ENCODE data around the gene UNC5A.

The UNC5A gene

GRCh38 chr5:176798086-176798876 is 12.1 kb upstream of the UNC5A start:
- DNase-seq (ENCODE audit: low read depth in 1 of 2, low spot score in 1 of 2), result no peak
- in situ Hi-C loops (cut with HindIII; ENCODE audit: low pct_unique_long_range_greater_than_20kb, low sequenced_read_pairs), result no loop called here
- TF ChIP-seq JUND (IDR thresholded peaks at IDR 0.05; ENCODE audit: low read depth), result no peak

DNA sequence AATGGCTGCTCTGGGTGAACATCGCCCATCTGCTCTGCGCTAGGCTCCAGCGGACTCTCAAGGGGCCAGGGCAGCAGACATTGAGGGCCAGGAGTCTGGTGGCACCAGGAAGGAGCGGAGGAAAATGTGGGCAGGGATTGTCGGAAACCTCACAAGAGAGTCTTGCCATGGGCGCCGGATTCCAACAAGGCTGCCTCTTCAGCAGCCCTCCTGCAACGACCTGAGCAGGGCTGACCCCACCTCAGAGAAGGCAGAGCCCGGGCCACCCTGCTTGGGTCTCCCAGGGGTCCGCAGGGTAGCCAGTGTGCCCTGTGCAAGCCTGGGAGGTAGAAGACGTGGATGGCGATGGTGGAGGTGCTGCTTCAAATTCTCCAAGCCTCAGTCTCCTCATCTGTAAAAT is 11.4 kb upstream of the UNC5A start:
- TF ChIP-seq JUND (IDR thresholded peaks at IDR 0.05; ENCODE audit: low read depth), result no peak
- in situ Hi-C loops (cut with HindIII; ENCODE audit: low pct_unique_long_range_greater_than_20kb, low sequenced_read_pairs), result no loop called here
- no peak for DNase-seq (ENCODE audit: low read depth in 1 of 2, low spot score in 1 of 2)

GRCh38 chr5:176799488-176799887 is 10.9 kb upstream of the UNC5A start:
- no peak for DNase-seq (ENCODE audit: low read depth in 1 of 2, low spot score in 1 of 2)
- no peak for TF ChIP-seq JUND (IDR thresholded peaks at IDR 0.05; ENCODE audit: low read depth)
- in situ Hi-C loops (cut with HindIII; ENCODE audit: low pct_unique_long_range_greater_than_20kb, low sequenced_read_pairs), result no loop called here

- in situ Hi-C loops (cut with HindIII; ENCODE audit: low pct_unique_long_range_greater_than_20kb, low sequenced_read_pairs), result no loop called here
- no peak for TF ChIP-seq JUND (IDR thresholded peaks at IDR 0.05; ENCODE audit: low read depth)
- DNase-seq (ENCODE audit: low read depth in 1 of 2, low spot score in 1 of 2), result no peak
Measured at GRCh38 chr5:176800024-176800423, 10.3 kb upstream of the UNC5A start.

- TF ChIP-seq JUND (IDR thresholded peaks at IDR 0.05; ENCODE audit: low read depth), result no peak
- in situ Hi-C loops (cut with HindIII; ENCODE audit: low pct_unique_long_range_greater_than_20kb, low sequenced_read_pairs), result no loop called here
- DNase-seq (ENCODE audit: low read depth in 1 of 2, low spot score in 1 of 2), result no peak
Measured at GRCh38 chr5:176802116-176802784, 8.1 kb upstream of the UNC5A start.

GRCh38 chr5:176803068-176803942 is 7.1 kb upstream of the UNC5A start:
- DNase-seq (ENCODE audit: low read depth in 1 of 2, low spot score in 1 of 2), result no peak
- in situ Hi-C loops (cut with HindIII; ENCODE audit: low pct_unique_long_range_greater_than_20kb, low sequenced_read_pairs), result no loop called here
- TF ChIP-seq JUND (IDR thresholded peaks at IDR 0.05; ENCODE audit: low read depth), result no peak

- no peak for TF ChIP-seq JUND (IDR thresholded peaks at IDR 0.05; ENCODE audit: low read depth)
- DNase-seq (ENCODE audit: low read depth in 1 of 2, low spot score in 1 of 2), result peak; percentile 77 to 86
- in situ Hi-C loops (cut with HindIII; ENCODE audit: low pct_unique_long_range_greater_than_20kb, low sequenced_read_pairs), result no loop called here
Measured at GRCh38 chr5:176803943-176804498, 6.3 kb upstream of the UNC5A start.

GRCh38 chr5:176806137-176806536 is 4.2 kb upstream of the UNC5A start:
- DNase-seq (ENCODE audit: low read depth in 1 of 2, low spot score in 1 of 2), result peak in 1 of 2 experiments; percentile 74
- in situ Hi-C loops (cut with HindIII; ENCODE audit: low pct_unique_long_range_greater_than_20kb, low sequenced_read_pairs), result no loop called here
- TF ChIP-seq JUND (IDR thresholded peaks at IDR 0.05; ENCODE audit: low read depth), result no peak

DNA sequence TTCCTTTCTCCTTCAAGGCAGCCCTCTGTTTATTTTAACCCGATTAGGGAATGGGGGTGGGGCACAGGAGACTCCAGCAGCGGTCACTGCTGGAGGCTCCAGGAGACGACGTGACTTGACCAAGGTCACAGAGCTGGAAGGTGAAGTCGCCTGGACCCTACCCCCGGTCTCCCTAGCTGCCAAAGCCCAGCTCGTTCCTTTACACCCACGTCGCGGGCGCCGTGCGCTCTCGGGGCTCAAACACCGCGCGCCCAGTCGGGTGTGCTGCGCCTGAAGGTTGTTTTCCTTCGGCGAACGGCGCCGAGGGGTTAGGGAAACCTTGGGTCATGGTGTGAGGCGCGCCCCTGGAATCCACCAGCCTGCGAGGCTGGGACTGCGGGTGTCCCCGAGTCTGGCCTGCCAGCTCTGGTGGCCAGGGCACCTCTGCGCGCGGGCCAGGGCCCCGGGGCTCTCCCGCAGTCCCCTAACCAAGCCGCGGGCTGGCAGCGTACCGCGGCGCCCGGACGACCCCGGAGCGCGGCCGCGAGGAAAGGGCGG is 747 bp upstream of the UNC5A start:
- TF ChIP-seq JUND (IDR thresholded peaks at IDR 0.05; ENCODE audit: low read depth), result no peak
- in situ Hi-C loops (cut with HindIII; ENCODE audit: low pct_unique_long_range_greater_than_20kb, low sequenced_read_pairs), result no loop called here
- no peak for DNase-seq (ENCODE audit: low read depth in 1 of 2, low spot score in 1 of 2)

DNA sequence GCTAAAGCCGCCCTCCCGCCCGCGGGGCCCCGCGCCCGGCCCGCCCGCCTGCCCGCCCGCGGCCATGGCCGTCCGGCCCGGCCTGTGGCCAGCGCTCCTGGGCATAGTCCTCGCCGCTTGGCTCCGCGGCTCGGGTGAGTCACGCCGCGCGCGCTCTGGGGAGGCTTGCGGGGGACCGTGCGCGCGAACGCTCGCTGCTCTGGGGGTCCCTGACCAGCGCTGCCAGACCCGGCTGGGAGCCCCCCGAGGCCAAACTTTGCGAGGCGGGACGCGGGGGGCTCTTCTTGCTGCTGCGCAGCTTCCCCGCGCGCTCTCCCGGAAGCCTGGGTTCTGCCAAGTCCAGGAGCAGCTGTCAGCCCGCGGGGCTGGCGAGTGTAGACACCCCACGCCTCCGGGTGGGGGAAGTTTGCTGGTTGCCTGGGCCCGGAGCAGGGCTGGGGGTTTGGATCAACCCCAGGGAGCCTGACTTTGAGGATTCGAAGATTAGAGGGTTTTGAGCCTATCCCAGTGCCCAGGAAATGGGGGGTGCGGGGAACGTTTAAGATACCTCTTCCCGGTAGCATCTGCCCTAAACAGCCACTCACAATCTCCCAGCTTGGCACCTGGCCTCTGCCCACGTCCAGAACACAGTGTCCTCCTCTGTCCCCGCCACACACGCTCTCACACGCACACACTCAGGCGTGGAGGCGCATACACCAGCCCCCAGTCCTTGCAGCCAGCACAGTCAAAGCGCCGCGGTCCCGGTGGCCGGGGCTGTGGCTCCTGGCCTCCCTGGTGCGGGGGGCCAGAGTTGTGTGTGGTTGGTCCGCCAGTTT is 535 bp downstream of the UNC5A start:
- TF ChIP-seq JUND (IDR thresholded peaks at IDR 0.05; ENCODE audit: low read depth), result no peak
- in situ Hi-C loops (cut with HindIII; ENCODE audit: low pct_unique_long_range_greater_than_20kb, low sequenced_read_pairs), result no loop called here
- no peak for DNase-seq (ENCODE audit: low read depth in 1 of 2, low spot score in 1 of 2)

Measured in T47D (cell line).